ENCODE measurements around the gene SWAP70.
"Not testable (repeated sequence)": the region's sequence is repeated elsewhere in the genome, so short reads cannot be mapped to it uniquely, and the experiment has no call there.

SWAP70 gene

GRCh38 chr11:9726321-9727022 is 62.6 kb downstream of the SWAP70 start:
- DNase-seq, result no peak

DNA sequence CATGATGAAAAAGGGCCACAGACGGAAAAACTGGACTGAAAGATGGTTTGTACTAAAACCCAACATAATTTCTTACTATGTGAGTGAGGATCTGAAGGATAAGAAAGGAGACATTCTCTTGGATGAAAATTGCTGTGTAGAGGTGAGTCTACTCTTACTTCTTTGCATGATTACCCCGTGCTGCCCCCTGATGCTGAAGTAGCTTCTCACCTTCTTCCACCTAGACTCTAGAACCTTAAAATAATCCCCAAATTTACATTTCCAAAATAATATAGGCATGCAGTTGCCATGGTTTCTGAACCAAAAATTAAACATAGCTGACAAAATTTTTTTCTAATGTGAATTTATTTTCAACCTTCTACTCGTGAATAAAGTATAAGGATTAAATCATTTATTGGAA is 64.2 kb downstream of the SWAP70 start:
- DNase-seq, result no peak

DNA sequence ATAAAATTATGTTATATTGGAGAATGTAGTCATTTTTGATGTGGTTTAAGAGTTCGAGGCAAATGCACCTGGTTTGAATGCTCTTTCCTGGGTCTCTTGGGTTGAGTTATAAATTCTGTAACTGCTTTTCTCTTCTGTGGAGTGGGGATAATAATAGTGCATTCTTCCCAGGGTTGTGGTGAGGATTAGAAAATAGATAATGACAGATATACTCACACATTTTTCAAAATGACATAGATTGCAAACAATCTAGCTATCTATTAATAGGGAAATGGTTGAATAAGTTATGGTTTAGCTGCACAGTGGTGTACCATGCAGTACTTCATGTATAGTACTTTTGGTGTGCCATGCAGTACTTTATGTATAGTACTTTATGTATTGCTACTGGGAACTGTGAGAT is 67.4 kb downstream of the SWAP70 start:
- DNase-seq, result no peak

GRCh38 chr11:9732453-9732852 is 68.6 kb downstream of the SWAP70 start:
- no peak for DNase-seq

GRCh38 chr11:9733212-9733611 is 69.3 kb downstream of the SWAP70 start:
- DNase-seq, result no peak

DNA sequence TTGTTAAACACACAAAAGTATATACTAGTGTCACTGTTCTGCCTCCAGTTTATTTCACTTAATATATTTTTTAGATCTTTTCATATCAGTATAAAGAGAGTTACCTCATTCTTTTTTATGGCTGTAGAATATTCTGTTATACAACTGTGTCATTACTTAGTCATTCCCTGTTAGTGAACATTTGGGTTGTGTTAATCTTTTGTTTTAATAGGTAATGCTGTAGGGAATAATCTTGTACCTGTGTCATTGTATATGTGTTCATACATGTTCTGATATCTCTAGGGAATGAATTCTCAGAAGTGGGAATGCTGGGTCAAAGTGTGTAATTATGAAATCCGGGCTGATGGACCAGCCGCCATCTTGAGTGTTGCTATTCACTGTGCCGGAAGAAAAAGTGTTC is 71.4 kb downstream of the SWAP70 start:
- no peak for DNase-seq

DNA sequence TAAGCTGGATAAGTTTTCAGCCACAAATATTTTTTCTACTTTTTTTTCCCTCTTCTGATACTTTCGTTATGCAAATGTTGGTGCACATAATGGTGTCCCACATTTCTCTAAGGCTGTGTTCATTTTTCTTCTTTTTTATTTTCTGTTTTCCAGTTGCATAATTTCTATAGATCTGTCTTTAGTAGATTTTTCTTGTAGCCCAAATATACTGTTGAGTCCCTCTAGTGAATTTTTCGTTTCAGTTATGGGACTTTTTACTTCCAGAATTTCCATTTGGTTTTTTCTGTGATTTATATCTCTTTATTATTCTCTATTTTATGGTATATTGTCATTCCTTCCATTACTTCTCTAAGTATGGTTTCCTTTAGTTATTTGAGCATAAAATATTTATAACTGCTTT is 72.0 kb downstream of the SWAP70 start:
- DNase-seq, result no peak

GRCh38 chr11:9736365-9736764 is 72.5 kb downstream of the SWAP70 start:
- DNase-seq, result no peak

DNA sequence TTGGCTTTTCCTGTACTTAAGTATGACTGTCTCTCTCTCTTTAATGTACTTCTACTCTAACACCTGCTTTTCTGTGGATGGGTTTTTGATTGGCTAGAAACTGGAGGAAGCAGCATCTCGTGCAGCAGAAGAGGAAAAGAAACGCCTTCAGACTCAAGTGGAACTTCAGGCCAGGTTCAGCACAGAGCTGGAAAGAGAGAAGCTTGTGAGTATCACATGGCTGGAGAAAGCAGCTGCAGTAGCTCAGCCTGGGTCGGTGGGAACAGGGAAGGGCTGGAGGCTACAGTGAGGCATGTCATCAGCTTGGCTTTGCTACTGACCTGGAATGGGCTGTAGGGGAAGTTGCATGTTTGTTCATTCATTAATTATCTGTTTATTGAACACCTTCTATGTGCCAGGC is 74.2 kb downstream of the SWAP70 start:
- peak; percentile 85 to 92 for DNase-seq

DNA sequence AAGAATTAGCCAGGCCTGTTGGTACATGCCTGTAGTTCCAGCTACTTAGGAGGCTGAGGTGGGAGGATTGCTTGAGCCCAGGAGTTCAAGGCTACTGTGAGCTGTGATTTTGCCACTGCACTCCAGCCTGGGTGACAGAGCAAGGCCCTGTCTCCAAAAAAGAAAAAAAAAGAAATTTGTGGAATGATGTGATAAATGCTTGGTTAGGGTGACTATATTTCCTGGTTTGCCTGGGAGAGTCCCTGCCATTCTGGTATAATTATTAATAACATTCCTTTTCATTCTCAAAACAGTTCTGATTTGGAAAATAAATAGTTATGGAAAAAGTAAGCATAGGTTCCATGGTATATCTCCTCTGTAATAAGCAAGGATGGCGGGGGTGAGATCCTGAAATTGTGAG is 74.8 kb downstream of the SWAP70 start:
- no peak for DNase-seq

DNA sequence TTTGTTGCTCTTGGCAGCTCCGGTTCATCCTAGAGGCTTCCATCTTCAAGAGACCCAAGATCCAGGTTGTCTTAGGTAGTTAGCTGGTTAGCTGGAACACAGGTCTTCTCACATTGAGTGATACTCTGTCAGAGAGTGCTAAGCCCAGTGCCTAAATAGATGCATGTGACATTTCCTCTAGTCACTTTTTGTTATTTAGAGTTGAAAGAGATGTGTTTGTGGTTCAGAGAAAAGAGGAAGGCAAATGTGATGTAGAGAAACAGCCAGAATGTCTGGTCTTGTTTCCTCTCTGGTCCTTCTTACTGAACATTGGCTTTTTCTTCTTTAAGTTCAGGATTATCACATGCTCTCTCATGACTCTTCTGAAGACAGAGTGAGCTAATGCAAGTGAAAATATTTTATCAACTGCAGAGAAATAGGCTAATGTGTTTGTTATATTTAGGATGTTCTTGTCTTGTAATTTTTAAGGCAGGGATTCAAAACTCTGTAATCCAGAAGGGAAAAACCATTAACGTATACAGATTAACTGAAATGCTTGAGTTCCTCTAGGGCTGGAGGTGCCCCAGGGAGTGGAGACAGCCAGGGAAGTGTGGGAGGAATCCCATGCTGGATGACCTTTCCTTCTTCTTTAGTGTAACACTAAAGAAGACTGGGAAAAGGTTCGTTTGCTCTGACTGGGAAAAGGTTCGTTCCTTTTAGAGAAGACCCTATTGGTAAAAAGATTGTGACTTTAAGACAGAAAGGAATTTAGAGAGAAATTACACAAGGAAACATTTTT is 75.4 kb downstream of the SWAP70 start:
- peak; percentile 53 to 71 for DNase-seq

GRCh38 chr11:9740202-9740883 is 76.5 kb downstream of the SWAP70 start:
- no peak for DNase-seq

DNA sequence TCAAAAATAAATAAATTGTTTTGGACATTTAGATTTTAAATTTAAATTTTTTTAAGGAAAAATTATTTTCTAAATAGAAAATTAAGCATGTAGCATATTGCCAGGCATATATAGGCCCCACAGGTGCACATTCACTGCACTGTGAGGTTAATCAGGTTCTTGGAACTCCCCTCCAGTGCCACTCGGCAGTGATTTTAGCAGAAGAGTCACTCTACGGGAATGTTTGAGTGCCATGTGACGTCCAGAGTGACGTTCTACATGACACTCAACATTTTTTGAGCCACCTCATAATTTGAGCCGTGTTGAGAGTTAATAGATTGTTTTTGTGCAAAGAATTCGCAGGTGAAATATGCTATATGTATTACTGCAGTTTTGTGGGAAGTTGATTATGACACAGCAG is 77.4 kb downstream of the SWAP70 start:
- no peak for DNase-seq

DNA sequence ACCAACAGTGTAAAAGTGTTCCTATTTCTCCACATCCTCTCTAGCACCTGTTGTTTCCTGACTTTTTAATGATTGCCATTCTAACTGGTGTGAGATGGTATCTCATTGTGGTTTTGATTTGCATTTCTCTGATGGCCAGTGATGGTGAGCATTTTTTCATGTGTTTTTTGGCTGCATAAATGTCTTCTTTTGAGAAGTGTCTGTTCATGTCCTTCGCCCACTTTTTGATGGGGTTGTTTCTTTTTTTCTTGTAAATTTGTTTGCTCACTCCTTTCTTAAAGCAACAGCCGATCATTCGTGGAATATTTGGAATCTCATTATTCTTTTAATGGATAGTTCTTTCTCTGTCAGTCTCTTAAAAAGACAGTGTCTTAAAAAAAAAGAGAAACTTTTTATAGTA is 79.6 kb downstream of the SWAP70 start:
- not testable (repeated sequence) for DNase-seq

- peak; percentile 28 to 41 for DNase-seq
Measured at GRCh38 chr11:9745411-9746211, 81.7 kb downstream of the SWAP70 start.

DNA sequence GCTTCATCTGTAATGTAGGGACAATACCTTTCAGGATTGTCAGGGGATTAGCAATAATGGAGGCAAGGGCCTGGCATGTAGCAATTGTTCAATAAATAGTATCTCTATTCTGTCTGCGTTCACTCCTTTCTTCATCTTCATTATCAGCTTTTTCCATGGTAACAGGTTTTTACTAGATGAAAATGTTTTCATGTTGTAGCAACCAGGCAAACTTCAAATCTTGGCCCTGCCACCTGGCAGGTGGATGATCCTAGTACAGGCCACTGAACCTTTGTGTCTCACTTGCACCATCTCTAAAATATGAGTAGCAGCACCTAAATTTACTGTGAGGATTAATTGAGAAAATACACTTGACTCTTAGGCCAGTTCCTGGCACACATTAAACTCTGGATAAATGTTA is 83.4 kb downstream of the SWAP70 start:
- DNase-seq, result no peak

DNA sequence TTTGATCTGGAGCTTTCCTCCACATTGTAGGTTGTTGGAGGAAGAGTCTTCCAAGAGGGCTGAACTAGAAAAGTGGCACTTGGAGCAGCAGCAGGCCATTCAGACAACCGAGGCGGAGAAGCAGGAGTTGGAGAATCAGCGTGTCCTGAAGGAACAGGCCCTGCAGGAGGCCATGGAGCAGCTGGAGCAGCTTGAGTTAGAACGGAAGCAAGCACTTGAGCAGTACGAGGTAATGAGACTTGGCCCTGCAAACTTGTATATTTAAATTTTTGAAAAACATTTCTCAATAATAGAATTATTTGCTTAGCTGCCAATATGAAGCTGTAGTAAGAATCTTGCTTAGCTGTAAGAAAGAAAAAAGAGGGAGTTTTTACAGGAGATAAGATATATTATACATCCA is 84.0 kb downstream of the SWAP70 start:
- DNase-seq, result no peak

DNA sequence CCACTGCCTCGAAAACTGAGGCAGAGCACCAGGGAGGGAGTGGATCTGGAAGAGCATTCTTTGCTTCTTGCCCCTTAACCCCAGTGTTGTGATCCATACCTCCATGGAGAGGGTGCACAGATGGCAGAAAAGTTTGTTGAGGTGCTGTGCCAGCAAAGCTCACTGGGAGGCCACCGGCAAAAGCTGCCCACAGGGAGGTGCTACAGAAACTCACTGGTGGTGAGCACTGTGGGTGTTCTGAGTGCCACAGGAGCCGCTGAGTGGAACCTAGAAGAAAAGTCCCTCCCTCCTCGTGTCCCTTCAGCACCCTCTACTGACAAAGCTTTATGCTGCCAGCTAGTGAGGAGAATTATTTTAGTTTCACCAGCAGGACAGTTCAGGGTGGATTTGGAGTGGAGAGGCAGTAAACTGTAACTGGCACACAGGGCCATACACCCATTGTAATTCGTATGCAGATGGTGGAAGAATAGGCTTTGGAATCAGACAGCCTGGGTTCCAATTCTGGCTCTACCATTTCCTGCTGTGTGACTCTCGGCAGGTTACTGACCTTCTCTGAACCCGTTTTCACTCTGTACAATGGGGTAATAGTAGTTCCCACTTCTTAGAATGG is 84.6 kb downstream of the SWAP70 start:
- DNase-seq, result peak; percentile 83 to 84

- DNase-seq, result no peak
Measured at GRCh38 chr11:9750551-9750950, 86.7 kb downstream of the SWAP70 start.

GRCh38 chr11:9752091-9752490 is 88.2 kb downstream of the SWAP70 start:
- DNase-seq, result no peak

DNA sequence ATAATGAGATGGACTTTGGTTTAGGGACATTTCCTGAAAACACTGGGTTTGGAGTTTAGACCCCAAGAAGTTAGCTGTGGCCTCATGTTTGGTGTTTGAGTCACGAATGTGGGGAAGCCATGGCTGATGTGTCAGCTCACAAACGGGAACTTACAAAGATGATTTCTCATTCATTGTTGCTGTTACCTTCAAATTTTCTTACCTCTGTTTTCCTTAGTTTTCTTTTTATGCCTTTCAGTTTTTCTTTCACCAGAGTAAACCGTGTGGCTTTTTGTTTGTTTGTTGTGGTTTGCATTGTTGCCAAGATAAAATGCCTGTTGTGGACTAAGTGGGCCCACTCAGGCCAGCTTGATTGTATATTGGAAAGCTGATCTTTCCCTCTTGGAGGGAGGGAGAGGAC is 89.1 kb downstream of the SWAP70 start:
- peak; percentile 55 to 79 for DNase-seq

GRCh38 chr11:9754010-9754471 is 90.2 kb downstream of the SWAP70 start:
- DNase-seq, result no peak
